ENCODE data around the gene CWC27. TPM values are rescaled to one million over a fixed set of nuclear protein-coding genes. Genes with fewer than 3 reads are reported as not detected.

The CWC27 gene
- polyA plus RNA-seq, 3 donors from 2014 or later = 19.2 to 33.4 (median 28.1) TPM

- H3K27me3 Mint-ChIP-seq (ENCODE audit: low read depth in 3 of 3) = no peaks in the 10 kb centered on the region
- DNase-seq = no peak
- peaks cover 4 to 8% of the 10 kb centered on the region in 2 donors for H3K4me1 Mint-ChIP-seq
- H3K27ac Mint-ChIP-seq = no peak overlapping the region
- no peak overlapping the region for H3K4me3 Mint-ChIP-seq
- peaks cover 0 to 4% (median 0%) of the 10 kb centered on the region in 6 donors for H3K9me3 Mint-ChIP-seq
- peaks cover 11 to 17% (median 17%) of the 10 kb centered on the region in 3 donors for H3K36me3 Mint-ChIP-seq
These were observed 199.9 kb downstream of the CWC27 start for GRCh38 chr5:64968591-64969110.

- DNase-seq = no peak
- peaks cover 12 to 25% (median 24%) of the 10 kb centered on the region in 3 donors for H3K36me3 Mint-ChIP-seq
- H3K27ac Mint-ChIP-seq = no peak overlapping the region
- no peaks in the 10 kb centered on the region for H3K27me3 Mint-ChIP-seq (ENCODE audit: low read depth in 3 of 3)
- H3K9me3 Mint-ChIP-seq = no peaks in the 10 kb centered on the region
- no peak overlapping the region for H3K4me3 Mint-ChIP-seq
- H3K4me1 Mint-ChIP-seq = peaks cover 4 to 8% of the 10 kb centered on the region in 2 donors
These were observed 200.8 kb downstream of the CWC27 start for GRCh38 chr5:64969578-64969977.

GRCh38 chr5:64971513-64971912 is 202.8 kb downstream of the CWC27 start:
- H3K36me3 Mint-ChIP-seq = peaks cover 12 to 29% (median 24%) of the 10 kb centered on the region in 3 donors
- H3K27me3 Mint-ChIP-seq (ENCODE audit: low read depth in 3 of 3) = no peaks in the 10 kb centered on the region
- no peak for DNase-seq
- no peak overlapping the region for H3K27ac Mint-ChIP-seq
- H3K4me3 Mint-ChIP-seq = no peak overlapping the region
- H3K9me3 Mint-ChIP-seq = no peaks in the 10 kb centered on the region
- H3K4me1 Mint-ChIP-seq = peaks cover 4 to 8% of the 10 kb centered on the region in 2 donors

- no peaks in the 10 kb centered on the region for H3K9me3 Mint-ChIP-seq
- H3K27ac Mint-ChIP-seq = no peak overlapping the region
- no peaks in the 10 kb centered on the region for H3K27me3 Mint-ChIP-seq (ENCODE audit: low read depth in 3 of 3)
- DNase-seq = no peak
- H3K36me3 Mint-ChIP-seq = peaks cover 12 to 29% (median 24%) of the 10 kb centered on the region in 3 donors
- peaks cover 4 to 8% of the 10 kb centered on the region in 2 donors for H3K4me1 Mint-ChIP-seq
- H3K4me3 Mint-ChIP-seq = no peak overlapping the region
These were observed 203.3 kb downstream of the CWC27 start for GRCh38 chr5:64971990-64972389.

- Mint-ChIP-seq H3K9me3 (no peaks in the 10 kb centered on the region), H3K36me3 (peaks cover 12 to 30% (median 26%) of the 10 kb centered on the region in 3 donors), H3K4me3 (no peak overlapping the region), H3K27ac (no peak overlapping the region), H3K4me1 (peaks cover 4 to 8% of the 10 kb centered on the region in 2 donors), H3K27me3 (ENCODE audit: low read depth in 3 of 3) (no peaks in the 10 kb centered on the region)
- DNase-seq = no peak
These were observed 203.9 kb downstream of the CWC27 start for GRCh38 chr5:64972591-64972990.

GRCh38 chr5:64973215-64973614 is 204.5 kb downstream of the CWC27 start:
- no peak for DNase-seq
- peaks cover 4 to 8% of the 10 kb centered on the region in 2 donors for H3K4me1 Mint-ChIP-seq
- H3K9me3 Mint-ChIP-seq = no peaks in the 10 kb centered on the region
- no peak overlapping the region for H3K27ac Mint-ChIP-seq
- no peak overlapping the region for H3K4me3 Mint-ChIP-seq
- H3K27me3 Mint-ChIP-seq (ENCODE audit: low read depth in 3 of 3) = no peaks in the 10 kb centered on the region
- peaks cover 17 to 35% (median 33%) of the 10 kb centered on the region in 3 donors for H3K36me3 Mint-ChIP-seq

- H3K36me3 Mint-ChIP-seq = peaks cover 20 to 47% (median 38%) of the 10 kb centered on the region in 3 donors
- no peak overlapping the region for H3K4me3 Mint-ChIP-seq
- peaks cover 0 to 2% (median 0%) of the 10 kb centered on the region in 3 donors for H3K27me3 Mint-ChIP-seq (ENCODE audit: low read depth in 3 of 3)
- no peaks in the 10 kb centered on the region for H3K4me1 Mint-ChIP-seq
- H3K9me3 Mint-ChIP-seq = no peaks in the 10 kb centered on the region
- no peak for DNase-seq
- H3K27ac Mint-ChIP-seq = no peak overlapping the region
These were observed 209.0 kb downstream of the CWC27 start for GRCh38 chr5:64977779-64978178.

- no peak overlapping the region for H3K4me3 Mint-ChIP-seq
These were observed 209.8 kb downstream of the CWC27 start for GRCh38 chr5:64978546-64978945.

GRCh38 chr5:64979531-64979930 is 210.8 kb downstream of the CWC27 start:
- H3K4me3 Mint-ChIP-seq = no peak overlapping the region
- H3K36me3 Mint-ChIP-seq = peaks cover 11 to 49% (median 23%) of the 10 kb centered on the region in 3 donors
- peaks cover 0 to 2% (median 0%) of the 10 kb centered on the region in 3 donors for H3K27me3 Mint-ChIP-seq (ENCODE audit: low read depth in 3 of 3)
- no peaks in the 10 kb centered on the region for H3K4me1 Mint-ChIP-seq
- no peak overlapping the region for H3K27ac Mint-ChIP-seq
- DNase-seq = no peak
- H3K9me3 Mint-ChIP-seq = no peaks in the 10 kb centered on the region

More at GRCh38 chr5:64978546-64978945, 209.8 kb downstream of the CWC27 start:
- peaks cover 0 to 2% (median 0%) of the 10 kb centered on the region in 3 donors for H3K27me3 Mint-ChIP-seq (ENCODE audit: low read depth in 3 of 3)
- DNase-seq = no peak
- H3K9me3 Mint-ChIP-seq = no peaks in the 10 kb centered on the region
- H3K4me1 Mint-ChIP-seq = no peaks in the 10 kb centered on the region
- H3K36me3 Mint-ChIP-seq = peaks cover 13 to 49% (median 31%) of the 10 kb centered on the region in 3 donors
- H3K27ac Mint-ChIP-seq = no peak overlapping the region

- Mint-ChIP-seq H3K9me3 (no peaks in the 10 kb centered on the region), H3K36me3 (peaks cover 13 to 48% (median 23%) of the 10 kb centered on the region in 3 donors), H3K4me1 (no peaks in the 10 kb centered on the region), H3K4me3 (no peak overlapping the region), H3K27me3 (ENCODE audit: low read depth in 3 of 3) (peaks cover 0 to 2% (median 0%) of the 10 kb centered on the region in 3 donors), H3K27ac (no peak overlapping the region)
- no peak for DNase-seq
These were observed 211.4 kb downstream of the CWC27 start for GRCh38 chr5:64980176-64980575.

GRCh38 chr5:64987768-64988167 is 219.0 kb downstream of the CWC27 start:
- Mint-ChIP-seq H3K9me3 (no peaks in the 10 kb centered on the region), H3K4me3 (no peak overlapping the region), H3K27me3 (ENCODE audit: low read depth in 3 of 3) (no peaks in the 10 kb centered on the region), H3K27ac (no peak overlapping the region), H3K4me1 (peaks cover 3 to 13% of the 10 kb centered on the region in 2 donors), H3K36me3 (peaks cover 23 to 37% (median 29%) of the 10 kb centered on the region in 3 donors)
- no peak for DNase-seq

GRCh38 chr5:65009207-65009606 is 240.5 kb downstream of the CWC27 start:
- H3K36me3 Mint-ChIP-seq = peaks cover under 1 to 10% (median 5%) of the 10 kb centered on the region in 3 donors
- peaks cover 0 to 3% (median under 1%) of the 10 kb centered on the region in 6 donors for H3K9me3 Mint-ChIP-seq
- H3K4me1 Mint-ChIP-seq = peaks cover under 1 to 5% of the 10 kb centered on the region in 2 donors
- H3K27me3 Mint-ChIP-seq (ENCODE audit: low read depth in 3 of 3) = peaks cover 0 to 1% (median 0%) of the 10 kb centered on the region in 3 donors
- DNase-seq = no peak
- H3K27ac Mint-ChIP-seq = no peak overlapping the region
- no peak overlapping the region for H3K4me3 Mint-ChIP-seq

- H3K27ac Mint-ChIP-seq = no peak overlapping the region
- no peak overlapping the region for H3K4me3 Mint-ChIP-seq
- H3K9me3 Mint-ChIP-seq = no peaks in the 10 kb centered on the region
- no peaks in the 10 kb centered on the region for H3K4me1 Mint-ChIP-seq
- peaks cover 0 to 7% (median 4%) of the 10 kb centered on the region in 3 donors for H3K36me3 Mint-ChIP-seq
- peaks cover 0 to 1% (median 0%) of the 10 kb centered on the region in 3 donors for H3K27me3 Mint-ChIP-seq (ENCODE audit: low read depth in 3 of 3)
- no peak for DNase-seq
These were observed 242.1 kb downstream of the CWC27 start for GRCh38 chr5:65010841-65011240.

GRCh38 chr5:65012301-65012892 is 243.7 kb downstream of the CWC27 start:
- Mint-ChIP-seq H3K27ac (no peak overlapping the region), H3K4me3 (no peak overlapping the region), H3K36me3 (peaks cover 0 to 3% (median 0%) of the 10 kb centered on the region in 3 donors), H3K9me3 (no peaks in the 10 kb centered on the region), H3K4me1 (no peaks in the 10 kb centered on the region), H3K27me3 (ENCODE audit: low read depth in 3 of 3) (peaks cover 0 to 1% (median 0%) of the 10 kb centered on the region in 3 donors)
- DNase-seq = no peak

All from immature natural killer cell (primary cell).